Measurements from ENCODE around the gene HHLA2.
"Not testable (repeated sequence)": the region's sequence is repeated elsewhere in the genome, so short reads cannot be mapped to it uniquely, and the experiment has no call there.

- TF ChIP-seq CTCF, POLR2A (IDR thresholded peaks at IDR 0.05): not testable (repeated sequence)
Observed at GRCh38 chr3:108268235-108268634, 28.1 kb upstream of the HHLA2 start.

Measured in body of pancreas (tissue), 4 donors.